HG02973 (cell line): ENCODE results near the gene PSMA7.
"Not testable (repeated sequence)": the region's sequence is repeated elsewhere in the genome, so short reads cannot be mapped to it uniquely, and the experiment has no call there.

Source experiments
- ATAC-seq: cut with Tn5 transposase; IDR thresholded peaks from one replicate; pipeline ENCODE4 v1.9.1; 2021; ENCODE audit warnings: moderate library complexity; ENCODE audit not compliant: unreplicated experiment

PSMA7 gene

DNA sequence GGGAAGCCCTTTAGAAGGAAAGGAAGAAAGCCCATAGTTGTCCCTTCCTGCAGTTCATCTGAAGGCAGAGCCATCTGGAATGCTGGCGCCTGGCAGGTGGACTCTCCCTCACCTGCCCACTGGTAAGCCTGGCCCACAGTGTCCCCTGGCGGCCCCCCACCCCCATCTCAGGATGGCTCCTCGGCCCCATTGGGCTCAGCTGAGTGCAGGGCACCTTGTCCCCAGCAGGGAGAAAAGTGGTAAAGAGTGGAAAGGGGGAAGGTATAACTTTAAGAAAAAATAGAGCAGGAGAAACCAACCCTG lies 13.0 kb upstream of the PSMA7 start:
- no peak for ATAC-seq

DNA sequence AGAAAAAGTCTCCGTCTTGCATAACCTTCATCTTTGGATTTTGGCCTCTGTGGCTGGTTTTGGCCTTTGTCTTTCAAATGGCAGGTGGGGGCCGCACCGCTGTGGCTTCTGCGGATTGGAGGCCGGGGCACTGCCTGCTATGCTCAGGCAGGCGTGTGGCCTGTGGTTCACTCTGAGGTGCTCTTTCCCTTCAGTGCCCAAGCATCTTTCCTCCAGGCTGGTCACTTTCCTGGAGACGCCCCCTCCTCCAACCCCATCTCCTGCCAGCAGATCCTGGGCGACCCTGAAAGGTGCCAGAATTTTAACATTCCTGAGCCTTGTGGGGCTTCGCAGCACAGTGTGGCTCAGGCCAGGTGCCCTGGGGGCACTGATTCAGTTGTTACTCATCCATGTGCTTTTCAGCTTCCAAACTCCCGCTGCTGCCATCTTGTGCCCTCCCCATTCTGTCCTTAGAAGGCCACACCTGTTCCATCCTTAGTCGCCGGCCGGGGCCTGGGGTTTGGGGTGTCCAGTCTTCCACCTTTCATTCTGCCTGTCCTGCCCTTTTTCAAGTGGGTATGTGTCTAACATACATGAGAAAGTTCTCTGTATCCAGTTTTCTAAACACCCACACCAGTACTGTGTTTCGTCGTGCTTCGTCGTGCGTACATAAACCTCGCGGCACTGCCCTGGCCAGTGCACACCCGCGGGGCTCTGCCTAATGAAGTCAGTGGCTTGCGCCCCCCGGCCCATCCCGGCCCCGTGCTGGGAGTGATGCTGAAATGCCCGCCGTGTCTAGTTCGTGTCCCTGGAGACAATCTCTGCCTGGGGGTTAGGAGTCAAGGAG lies 12.4 kb upstream of the PSMA7 start:
- ATAC-seq: no peak

DNA sequence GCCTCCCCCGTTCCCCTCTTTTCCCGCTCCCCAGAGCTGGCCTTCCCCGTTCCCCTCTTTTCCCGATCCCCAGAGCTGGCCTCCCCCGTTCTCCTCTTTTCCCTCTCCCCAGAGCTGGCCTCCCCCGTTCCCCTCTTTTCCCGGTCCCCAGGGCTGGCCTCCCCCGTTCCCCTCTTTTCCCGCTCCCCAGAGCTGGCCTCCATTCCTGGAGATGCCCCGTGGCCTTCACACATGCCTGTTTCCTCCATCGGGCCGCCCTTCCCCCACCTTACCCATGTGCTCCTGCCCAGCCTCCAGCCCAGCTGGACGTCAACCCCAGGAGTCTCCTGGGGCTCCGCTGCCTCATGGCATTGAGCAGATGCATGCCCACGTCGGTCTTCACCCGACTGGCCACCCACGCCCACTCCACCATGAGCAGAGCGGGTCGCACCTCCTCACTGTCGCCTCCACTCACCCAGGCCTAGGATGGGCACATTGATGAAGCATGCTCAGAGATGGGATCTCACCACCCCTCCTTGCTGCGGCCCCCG lies 8.7 kb upstream of the PSMA7 start:
- no peak for ATAC-seq

DNA sequence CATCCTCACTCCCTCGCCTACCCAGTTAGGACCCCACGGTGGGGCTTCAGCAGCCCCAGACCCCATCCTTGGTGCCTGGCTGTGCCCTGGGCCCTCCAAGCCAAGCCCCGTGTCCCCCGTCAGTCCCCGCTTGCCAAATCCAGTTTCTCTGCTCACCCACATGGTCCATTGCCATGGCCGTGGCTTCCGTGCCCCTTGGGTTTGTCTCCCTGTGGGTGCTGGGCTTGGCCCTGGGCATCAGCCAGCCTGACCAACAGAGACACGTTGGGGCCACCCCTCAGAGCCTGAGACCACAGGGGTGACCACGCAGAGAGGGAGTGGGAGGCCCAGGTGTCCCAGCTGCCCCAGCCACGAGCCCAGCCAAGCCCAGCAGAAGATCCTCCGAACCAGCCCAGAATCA lies 8.0 kb upstream of the PSMA7 start:
- ATAC-seq: no peak

DNA sequence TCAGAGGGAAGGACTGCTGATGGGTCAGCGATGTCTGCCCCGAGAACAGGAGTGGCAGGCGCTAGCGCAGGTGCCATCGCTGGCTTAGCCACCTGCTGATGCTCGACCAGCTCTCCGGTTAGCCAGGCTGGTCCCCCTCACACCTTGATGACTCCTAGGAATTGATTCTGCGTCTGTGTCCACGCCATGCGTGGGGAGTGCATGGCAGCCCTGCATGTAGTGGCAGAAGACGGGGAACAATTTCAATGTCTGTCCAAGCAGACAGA lies 7.0 kb upstream of the PSMA7 start:
- no peak for ATAC-seq

DNA sequence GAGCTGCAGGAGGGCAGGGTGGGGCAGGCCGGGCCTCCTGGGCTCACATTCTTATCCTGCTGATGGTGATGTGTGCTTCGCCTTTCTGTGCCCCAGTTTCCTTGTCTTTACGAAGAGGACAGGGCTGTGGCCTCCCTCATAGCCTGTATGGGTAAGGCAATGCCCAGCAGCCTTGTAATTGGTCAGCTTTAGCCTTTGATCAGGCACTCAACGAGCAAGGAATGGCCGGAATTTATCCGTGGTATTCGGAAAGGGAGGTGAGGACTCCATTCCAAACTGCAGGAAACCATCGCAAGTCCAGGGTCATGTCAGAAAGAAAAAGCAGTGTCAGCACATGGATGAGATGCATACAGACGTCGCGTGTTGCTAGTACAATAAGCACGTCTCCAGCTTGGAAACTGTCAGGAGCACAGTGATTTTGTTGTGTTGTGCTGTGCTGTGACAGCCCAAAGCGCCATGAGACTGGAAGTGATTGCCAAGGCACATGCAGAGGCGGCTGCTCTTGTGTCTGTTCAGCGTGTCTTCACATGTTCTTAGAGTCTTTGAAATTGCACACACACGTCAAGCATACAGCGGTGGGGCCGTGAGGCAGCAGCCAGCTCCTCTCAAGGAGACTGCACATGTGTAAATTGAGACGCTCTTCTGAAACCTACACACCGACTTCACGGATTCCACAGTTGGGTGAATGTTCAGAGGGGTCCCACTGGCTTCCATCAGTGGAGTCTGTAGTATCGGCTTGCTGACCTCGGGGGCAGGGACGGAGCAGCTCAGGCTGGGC lies 6.5 kb upstream of the PSMA7 start:
- ATAC-seq: no peak

DNA sequence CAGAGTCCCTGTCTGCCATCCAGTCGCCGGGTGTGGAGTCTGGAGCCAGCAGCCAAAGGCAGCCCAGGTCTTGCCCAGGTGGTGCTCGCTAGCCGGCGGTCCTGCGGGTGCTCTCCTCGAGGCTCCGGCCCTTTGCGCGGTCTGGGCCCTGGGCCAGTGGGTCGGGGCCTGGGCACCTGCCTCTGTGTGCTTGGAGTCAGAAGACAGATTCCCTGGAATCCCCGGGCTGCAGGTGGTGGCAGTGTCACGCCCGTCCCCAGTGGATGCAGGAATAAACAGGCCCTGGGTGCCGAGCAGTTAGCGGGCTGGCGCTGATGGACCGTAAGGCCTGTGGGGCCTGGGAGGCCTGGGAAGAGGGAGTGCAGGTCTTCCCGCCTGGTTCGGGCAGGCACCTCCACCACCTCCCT lies 5.7 kb upstream of the PSMA7 start:
- no peak for ATAC-seq

DNA sequence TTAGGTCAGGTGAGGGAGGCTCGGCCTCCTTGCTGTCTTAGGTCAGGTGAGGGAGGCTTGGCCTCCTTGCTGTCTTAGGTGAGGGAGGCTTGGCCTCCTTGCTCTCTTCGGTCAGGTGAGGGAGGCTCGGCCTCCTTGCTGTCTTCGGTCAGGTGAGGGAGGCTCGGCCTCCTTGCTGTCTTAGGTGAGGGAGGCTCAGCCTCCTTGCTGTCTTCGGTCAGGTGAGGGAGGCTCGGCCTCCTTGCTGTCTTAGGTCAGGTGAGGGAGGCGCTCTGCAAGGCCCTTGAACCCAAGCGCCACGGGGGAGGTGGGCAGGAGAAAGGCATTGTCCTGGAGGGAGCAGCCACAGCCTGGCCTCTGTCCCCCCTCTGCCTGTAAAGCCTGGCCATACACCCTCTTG lies 5.2 kb upstream of the PSMA7 start:
- ATAC-seq: not testable (repeated sequence)

DNA sequence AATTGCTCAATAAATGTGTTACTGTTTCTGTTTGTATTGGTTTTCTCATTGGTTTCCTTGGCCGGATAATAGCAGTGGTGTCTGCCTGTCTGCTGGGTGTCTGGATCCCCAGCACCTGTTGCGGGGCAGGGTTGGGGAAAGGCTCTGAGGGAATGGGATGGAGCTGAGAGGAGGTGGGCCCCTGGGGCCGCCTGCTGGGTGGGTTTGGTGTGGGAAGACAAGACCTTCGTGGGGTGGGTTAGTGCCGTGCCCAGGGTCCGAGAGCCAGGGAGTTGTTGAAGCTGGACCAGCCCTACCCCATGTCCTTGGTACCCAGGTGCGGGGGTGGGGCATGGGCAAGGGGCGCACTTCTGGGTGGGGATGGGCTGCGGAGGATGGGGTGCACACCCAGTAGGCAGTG lies 4.3 kb upstream of the PSMA7 start:
- ATAC-seq: no peak

DNA sequence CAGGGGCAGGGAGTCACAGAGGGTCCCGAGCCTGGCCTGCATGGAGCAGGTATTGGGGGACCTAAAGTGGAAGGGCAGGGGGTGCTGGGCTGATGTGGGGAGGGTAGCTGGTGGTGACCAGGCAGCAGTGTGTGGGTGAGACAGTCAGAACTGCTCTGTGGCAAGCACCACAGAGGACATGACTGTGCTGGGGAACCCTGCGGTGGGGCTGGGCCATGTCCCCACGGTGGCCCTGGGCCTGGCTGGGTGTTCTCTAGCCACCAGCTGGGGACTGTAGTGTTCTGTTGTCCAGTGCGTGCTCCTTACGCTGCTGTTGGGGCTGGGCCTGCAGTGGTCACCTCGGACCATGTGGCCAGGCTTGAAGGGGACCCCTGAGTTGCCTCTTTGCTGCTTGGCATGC lies 3.9 kb upstream of the PSMA7 start:
- ATAC-seq: no peak

DNA sequence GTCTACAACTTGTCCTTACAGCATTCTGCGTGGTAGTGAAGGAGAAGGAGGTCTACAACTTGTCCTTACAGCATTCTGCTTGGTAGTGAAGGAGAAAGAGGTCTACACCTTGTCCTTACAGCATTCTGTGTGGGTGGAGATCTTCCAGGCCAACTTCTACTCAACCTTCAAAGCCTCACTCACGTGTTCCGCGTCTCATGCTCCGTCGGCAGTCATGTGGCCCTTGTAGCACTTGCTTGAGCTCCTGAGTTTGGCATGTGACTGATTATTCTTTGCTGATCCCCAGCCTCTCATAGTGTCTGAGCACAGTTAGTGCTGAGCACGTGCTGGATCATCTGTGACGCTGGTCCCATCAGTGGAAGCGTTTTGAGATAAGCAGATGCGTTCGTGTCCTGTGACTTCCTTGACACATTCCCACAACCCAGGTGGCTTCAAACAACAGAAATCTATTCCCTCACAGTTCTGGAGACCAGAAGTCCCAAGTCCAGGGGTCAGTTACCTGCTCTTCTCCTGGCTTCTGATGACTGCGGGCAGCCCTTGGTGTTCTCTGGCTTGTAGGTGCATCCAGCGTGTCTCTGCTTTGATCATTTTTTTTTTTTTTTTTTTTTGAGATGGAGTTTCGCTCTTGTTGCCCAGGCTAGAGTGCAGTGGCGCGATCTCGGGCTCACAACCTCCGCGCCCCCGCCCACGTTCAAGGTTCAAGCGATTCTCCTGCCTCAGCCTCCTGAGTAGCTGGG lies 3.0 kb upstream of the PSMA7 start:
- no peak for ATAC-seq

DNA sequence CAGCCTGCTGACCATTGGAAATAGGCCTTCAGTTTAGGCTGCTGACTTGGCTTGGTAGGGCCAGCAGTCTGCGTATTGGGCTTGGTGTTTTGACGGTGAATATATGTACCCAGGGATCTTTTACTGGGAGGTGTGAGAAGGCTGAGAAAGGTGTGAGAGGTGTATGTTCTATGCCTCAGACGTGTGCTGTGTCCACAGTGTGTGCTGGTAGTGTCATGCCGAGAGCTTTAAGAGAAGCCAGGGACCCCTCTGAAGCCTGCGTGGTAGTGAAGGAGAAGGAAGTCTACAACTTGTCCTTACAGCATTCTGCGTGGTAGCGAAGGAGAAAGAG lies 2.5 kb upstream of the PSMA7 start:
- no peak for ATAC-seq

DNA sequence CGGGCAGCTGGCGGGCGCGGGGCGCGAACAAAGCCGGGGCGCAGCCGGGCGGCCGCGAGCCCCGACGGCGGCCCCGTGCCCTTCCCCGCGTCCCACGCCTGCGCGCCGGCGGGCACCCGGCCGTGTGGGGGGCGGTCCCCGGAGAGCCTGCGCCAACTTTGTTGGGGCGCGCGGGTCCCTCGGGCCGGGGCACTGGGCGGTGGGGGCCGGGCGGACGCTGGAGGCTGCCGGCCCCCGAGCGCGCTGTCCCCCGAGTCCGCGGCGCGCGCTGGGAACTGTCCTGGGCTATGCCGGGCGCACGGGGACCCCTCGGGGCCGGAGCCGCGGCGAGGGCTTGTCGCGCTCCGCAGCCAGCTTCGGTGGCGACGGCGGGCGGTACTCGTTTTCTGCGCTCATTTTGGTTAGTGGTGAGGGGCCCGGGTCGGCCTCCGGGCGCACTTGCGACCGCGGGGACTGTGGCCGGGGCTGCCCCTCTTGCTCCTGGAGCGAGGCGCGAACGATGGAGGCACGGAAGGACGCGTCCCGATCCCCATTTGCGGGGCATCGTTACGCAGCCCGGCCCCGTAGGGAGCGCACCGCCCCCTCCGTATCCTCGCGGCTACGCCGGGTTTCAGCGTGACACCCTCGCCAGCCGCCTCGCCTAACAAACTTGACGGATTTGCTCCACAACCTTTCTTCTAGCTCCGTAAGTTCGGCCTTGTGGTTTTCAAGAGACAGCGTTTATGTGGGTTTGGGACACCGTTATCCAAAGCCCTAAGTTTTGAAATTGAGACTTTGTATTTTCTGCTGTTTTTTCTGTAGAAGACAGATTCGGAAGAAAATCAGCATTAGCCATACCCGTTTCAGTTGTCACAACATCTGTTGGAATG lies 997 bp upstream of the PSMA7 start:
- peak; percentile 8 for ATAC-seq

DNA sequence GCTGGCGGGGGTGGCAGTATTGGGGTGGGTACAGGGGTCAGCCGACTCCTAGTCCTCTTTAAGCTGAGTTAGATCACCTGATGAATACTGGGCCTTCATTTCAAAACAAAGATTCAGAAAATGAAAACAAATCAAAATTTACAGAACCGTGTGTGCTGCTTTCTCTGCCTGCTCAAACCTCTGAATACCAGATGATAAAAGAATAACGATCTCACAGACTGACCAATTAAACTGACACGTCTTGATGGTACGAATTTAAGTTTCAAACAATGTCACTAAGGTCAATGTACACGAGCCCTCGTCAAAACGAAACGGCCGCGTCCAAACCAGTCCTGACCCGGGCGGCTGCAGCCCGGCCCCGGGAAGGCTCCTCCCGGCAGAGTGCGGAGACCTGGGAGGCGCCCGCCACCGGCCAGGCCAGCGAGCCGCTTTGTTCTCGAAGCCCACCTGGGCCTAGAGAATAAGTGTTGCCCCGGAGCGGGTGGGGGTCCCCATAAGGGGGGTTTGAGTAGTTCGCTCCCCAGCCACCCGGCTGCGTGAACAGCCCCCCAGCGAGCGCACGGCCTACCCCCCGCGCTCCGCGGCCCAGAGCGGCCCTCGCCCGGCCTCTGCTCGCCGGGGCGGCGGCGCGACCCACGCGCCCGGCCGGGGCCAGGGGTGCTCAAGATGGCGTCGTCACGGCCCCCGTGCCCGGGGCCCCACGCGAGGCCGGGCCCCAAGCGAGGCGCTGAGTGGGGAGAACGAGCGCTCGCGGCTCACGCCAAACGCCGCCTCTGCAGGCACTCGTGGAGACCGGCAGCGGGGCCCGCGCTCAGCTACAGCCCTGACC lies 728 bp downstream of the PSMA7 start:
- ATAC-seq: peak; percentile 13

DNA sequence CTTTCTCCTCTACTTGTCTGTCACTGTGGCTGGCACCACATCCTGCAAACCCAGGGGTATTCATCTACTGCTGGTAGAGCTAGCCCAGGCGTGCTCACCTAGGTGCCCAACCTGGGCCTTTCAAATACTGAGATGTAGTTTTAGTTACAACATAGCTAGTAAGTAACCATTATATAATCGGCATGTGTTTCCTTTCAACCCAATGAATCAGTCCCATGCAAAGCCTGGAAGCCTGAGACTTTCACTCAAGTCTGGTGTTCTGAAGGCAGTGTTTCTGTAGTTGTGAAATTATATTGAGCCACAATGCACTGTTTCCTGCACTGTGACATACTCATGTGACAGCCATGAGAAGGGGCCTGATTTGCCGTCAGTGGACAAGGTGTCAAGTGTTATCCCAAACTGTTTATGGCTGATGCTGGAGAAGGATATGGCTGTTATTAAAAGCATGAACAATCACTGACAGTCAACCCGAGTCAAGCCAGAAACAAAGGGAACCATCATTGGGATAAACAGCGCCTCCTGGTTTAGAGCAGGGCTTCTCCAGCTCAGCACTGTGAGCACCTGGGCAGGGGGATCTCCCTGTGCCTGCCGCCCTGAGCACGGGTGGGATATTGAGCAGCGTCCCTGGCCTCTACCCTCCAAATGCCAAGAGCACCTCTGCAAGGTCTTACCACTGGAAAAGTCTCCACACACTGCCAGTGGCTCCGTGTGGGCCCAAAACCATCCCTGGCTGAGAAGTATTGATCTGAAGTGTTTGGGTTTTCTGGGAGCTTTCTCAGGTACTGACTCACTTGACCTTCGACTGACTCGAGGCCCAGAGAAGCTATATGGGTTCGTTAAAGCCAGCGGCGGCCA lies 1.6 kb downstream of the PSMA7 start:
- ATAC-seq: no peak

DNA sequence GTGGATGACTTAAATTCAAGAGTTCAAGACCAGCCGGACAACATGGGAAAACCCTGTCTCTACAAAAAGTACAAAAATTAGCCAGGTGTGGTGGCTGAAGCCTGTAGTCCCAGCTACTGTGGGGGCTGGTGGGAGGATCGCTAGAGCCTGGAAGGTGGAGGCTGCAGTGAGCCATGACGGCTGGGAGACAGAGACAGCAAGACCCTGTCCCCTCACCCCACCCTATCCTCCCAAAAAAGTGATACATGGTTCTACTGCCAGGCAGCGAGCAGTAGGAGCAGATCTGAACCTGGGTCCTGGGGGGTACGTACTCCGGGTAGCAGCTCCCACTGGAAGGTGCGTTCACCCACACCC lies 2.2 kb downstream of the PSMA7 start:
- no peak for ATAC-seq

DNA sequence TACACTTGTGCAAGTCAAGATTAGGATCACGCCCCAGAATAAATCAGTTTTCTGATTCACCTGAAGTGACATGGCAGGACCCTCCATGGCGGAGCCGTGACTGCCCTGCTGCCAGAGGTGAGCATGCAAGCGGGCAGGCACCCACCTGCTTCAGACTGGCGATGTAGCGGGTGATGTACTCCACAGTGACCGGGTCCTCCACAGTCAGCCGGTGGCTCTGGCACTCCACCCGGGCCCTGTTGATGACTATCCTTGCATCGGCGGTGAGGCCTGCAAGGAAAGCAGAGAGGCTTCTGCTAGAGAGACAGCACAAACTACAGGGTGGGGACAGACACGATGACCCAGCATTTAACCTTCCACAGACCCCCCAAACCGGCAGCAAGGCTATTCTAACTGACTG lies 3.6 kb downstream of the PSMA7 start:
- ATAC-seq: no peak

DNA sequence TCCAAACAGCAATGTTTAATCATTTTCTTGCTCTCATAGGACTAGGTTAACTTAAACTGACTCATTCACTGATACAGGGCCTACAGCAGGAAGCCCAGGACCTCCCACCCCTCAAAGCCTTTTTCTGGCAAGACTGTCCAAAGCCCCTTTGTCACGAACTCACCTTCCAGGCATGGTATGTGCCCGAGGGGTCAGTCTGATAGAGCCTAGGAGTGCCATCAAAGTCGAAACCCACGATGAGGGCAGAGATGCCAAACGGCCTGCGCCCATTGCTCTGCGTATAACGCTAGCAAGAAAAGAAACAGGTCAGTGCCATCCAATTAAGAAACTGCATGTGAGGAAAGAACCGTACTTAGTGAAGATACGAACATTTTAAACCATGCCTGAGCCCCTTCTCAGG lies 4.3 kb downstream of the PSMA7 start:
- ATAC-seq: no peak

DNA sequence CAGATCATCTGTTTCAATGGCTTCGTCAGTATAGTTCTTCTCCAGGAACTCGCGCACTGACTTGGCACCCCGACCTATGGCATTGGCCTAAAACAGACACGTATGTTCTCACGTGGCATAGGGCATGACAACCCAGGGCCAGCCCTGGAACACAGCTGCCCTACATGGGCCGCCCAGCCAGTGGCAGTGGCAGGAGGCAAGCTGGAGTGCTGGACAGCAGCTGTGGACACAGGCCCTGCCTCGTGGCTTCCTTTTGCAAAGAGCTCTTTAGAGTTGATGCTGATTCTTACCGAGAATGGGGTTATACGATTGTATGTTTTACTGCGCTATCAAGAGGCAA lies 5.0 kb downstream of the PSMA7 start:
- ATAC-seq: no peak
